CMK (cell line): Measurements from ENCODE around the gene VEPH1.
A peak's percentile ranks its signal among the peaks of the same experiment; 100 is the strongest.

ENCODE experiments used
- DNase-seq: peaks from one replicate; pipeline ENCODE4 v3.0.0-alpha.2; 2010; ENCODE audit warnings: low read depth

VEPH1 gene

GRCh38 chr3:157502916-157503595, at the start of gene VEPH1:
VEPH1 (minus strand) TSS chr3:157503416; CDS start chr3:157495349, 8,067 bp downstream.
- no peak for DNase-seq

- DNase-seq: no peak
These were observed 48.7 kb upstream of the VEPH1 start for GRCh38 chr3:157551961-157552360.

GRCh38 chr3:157549498-157549897, 46.3 kb upstream of the VEPH1 start:
- DNase-seq: no peak

GRCh38 chr3:157544501-157545130, 41.4 kb upstream of the VEPH1 start:
- DNase-seq: no peak

GRCh38 chr3:157543501-157544035, 40.4 kb upstream of the VEPH1 start:
- no peak for DNase-seq

GRCh38 chr3:157542711-157543500, 39.7 kb upstream of the VEPH1 start:
- DNase-seq: no peak

GRCh38 chr3:157541506-157542236, 38.5 kb upstream of the VEPH1 start:
- DNase-seq: no peak

GRCh38 chr3:157540656-157541055, 37.4 kb upstream of the VEPH1 start:
- DNase-seq: no peak

GRCh38 chr3:157535667-157536066, 32.5 kb upstream of the VEPH1 start:
- no peak for DNase-seq

- DNase-seq: no peak
These were observed 31.5 kb upstream of the VEPH1 start for GRCh38 chr3:157534725-157535161.

- DNase-seq: no peak
These were observed 30.3 kb upstream of the VEPH1 start for GRCh38 chr3:157533298-157534070.

GRCh38 chr3:157532529-157533297, 29.5 kb upstream of the VEPH1 start:
- DNase-seq: no peak

GRCh38 chr3:157531771-157532170, 28.6 kb upstream of the VEPH1 start:
- DNase-seq: no peak

- no peak for DNase-seq
These were observed 28.1 kb upstream of the VEPH1 start for GRCh38 chr3:157531301-157531660.

- DNase-seq: no peak
These were observed 27.6 kb upstream of the VEPH1 start for GRCh38 chr3:157530637-157531300.

GRCh38 chr3:157529751-157530150, 26.5 kb upstream of the VEPH1 start:
- DNase-seq: peak; percentile 41

- DNase-seq: no peak
These were observed 25.9 kb upstream of the VEPH1 start for GRCh38 chr3:157529085-157529484.

- no peak for DNase-seq
These were observed 24.1 kb upstream of the VEPH1 start for GRCh38 chr3:157527131-157527881.

GRCh38 chr3:157526036-157526435, 22.8 kb upstream of the VEPH1 start:
- DNase-seq: no peak
